Measurements from ENCODE around the gene TAGLN3.

DNA sequence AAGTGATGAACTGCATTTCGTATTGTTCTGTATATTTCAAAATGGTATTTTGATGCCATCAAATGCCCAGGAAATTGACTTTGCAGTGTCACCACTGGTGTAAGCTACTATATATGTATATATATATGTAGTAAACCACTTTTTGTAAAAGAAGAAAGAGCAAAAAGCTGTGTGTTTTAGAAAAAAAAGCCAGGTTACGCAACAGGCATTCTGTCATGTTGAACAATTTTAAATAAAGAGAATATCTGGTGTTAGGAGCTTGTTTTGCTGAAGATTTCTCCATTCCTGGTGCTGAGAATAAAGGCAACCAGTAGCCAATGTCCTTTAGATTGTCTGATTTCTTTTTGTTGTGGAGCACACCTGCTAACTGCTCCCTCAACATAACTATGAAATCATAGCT, 23.6 kb upstream of the TAGLN3 start:
- TF ChIP-seq RXRA (IDR thresholded peaks at IDR 0.05) (no peak), HNF4G (IDR thresholded peaks at IDR 0.05) (no peak), TAF1 (conservative IDR thresholded peaks at IDR 0.05) (no peak)
